ENCODE data around the gene MAP3K21. TPM values are rescaled to one million over a fixed set of nuclear protein-coding genes. Genes with fewer than 3 reads are reported as not detected.

Gene MAP3K21
- total RNA-seq, 1 donor from 2014 or later, result 11.0 TPM

DNA sequence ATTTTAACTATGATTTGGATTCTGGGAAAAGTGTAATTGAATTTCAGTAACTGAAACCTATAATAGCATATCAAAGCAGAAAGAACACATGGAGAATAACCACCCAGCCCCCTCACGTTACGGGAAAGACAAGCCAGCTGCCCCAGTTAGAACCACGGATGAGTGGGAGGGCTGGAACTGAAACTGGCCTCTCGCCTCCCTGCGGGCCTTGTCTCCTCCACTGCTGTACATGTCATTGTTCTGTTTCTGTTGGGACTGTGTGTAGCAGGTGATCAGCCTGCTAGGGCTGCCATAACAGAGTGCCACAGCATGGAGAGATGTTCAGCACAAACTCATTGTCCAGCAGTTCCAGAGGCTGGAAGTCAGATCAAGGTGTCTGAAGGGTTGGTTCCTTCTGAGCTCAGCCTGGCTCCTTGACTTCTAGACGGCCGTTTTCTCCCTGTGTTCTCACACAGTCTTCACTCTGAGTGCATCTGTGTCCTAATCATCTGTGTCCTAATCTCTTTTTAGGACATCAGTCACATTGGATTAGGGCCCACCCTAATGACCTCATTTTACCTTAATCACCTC lies 52.4 kb downstream of the MAP3K21 start:
- TF ChIP-seq, protein P1, sequence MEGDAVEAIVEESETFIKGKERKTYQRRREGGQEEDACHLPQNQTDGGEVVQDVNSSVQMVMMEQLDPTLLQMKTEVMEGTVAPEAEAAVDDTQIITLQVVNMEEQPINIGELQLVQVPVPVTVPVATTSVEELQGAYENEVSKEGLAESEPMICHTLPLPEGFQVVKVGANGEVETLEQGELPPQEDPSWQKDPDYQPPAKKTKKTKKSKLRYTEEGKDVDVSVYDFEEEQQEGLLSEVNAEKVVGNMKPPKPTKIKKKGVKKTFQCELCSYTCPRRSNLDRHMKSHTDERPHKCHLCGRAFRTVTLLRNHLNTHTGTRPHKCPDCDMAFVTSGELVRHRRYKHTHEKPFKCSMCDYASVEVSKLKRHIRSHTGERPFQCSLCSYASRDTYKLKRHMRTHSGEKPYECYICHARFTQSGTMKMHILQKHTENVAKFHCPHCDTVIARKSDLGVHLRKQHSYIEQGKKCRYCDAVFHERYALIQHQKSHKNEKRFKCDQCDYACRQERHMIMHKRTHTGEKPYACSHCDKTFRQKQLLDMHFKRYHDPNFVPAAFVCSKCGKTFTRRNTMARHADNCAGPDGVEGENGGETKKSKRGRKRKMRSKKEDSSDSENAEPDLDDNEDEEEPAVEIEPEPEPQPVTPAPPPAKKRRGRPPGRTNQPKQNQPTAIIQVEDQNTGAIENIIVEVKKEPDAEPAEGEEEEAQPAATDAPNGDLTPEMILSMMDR (conservative IDR thresholded peaks at IDR 0.05; ENCODE audit: low read depth, low read length), result no peak
- H3K4me3 ChIP-seq (ENCODE audit: low read depth, low read length), result no peak overlapping the region
- DNase-seq (ENCODE audit: low read depth), result no peak

DNA sequence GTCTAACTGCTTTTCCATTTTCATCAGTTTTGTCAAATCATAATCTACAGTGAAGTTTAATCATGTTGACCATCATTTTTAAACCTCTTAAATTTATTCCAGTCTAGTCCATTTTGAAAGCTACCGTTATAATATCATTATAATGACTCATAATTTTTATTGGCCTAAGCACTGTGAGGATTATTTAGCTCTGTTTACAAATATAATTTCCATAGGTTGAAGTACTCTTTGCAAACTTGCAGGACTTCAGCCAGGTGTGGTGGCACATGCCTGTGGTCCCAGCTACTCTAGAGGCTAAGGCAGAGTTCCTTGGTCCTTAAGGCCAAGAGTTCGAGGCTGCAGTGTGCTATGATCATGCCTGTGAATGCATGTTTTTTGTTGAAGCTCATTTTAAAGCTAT lies 54.3 kb downstream of the MAP3K21 start:
- H3K4me3 ChIP-seq (ENCODE audit: low read depth, low read length), result no peak overlapping the region
- DNase-seq (ENCODE audit: low read depth), result no peak
- TF ChIP-seq, protein P1 (conservative IDR thresholded peaks at IDR 0.05; ENCODE audit: low read depth, low read length), result no peak

DNA sequence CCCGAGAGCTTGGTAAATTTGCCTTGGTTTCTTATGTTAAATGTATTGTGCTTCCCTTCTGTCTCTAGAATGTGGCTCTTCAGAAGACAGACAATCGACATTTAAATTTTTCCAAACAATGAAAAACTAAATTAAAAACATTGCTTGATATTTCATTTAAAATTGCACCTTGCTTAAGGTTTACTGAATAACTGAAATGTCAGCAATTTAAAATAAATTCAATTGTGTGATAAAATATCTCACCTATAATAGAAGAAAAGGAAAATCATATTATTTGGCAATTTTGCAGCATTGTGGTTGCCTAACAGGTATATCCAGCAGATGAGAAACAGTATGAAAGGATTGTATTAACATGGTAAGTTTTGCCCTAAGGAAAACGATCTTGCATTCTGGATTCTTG lies 56.5 kb downstream of the MAP3K21 start:
- TF ChIP-seq, protein P1 (conservative IDR thresholded peaks at IDR 0.05; ENCODE audit: low read depth, low read length), result no peak
- DNase-seq (ENCODE audit: low read depth), result no peak
- no peak overlapping the region for H3K4me3 ChIP-seq (ENCODE audit: low read depth, low read length)

DNA sequence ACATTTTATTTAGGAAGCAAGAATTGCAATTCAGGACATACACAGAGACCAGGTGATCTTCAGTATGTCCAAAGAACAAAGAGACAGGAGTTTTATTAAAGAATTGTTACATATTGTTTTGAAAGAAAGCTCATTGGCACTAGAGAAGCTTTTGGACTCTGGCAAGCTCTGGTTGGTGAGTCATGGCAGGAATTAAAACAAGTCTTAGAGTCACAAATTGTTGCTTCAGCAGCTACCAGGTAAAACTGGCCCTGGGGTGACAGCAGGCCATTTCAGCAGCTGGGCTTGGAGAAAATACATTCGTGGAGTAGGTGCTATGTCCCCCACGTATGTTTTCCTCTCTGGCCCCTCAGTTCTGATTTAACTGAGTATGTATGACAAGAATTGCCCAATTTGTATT lies 58.8 kb downstream of the MAP3K21 start:
- H3K4me3 ChIP-seq (ENCODE audit: low read depth, low read length), result no peak overlapping the region
- DNase-seq (ENCODE audit: low read depth), result no peak
- TF ChIP-seq, protein P1 (conservative IDR thresholded peaks at IDR 0.05; ENCODE audit: low read depth, low read length), result no peak

DNA sequence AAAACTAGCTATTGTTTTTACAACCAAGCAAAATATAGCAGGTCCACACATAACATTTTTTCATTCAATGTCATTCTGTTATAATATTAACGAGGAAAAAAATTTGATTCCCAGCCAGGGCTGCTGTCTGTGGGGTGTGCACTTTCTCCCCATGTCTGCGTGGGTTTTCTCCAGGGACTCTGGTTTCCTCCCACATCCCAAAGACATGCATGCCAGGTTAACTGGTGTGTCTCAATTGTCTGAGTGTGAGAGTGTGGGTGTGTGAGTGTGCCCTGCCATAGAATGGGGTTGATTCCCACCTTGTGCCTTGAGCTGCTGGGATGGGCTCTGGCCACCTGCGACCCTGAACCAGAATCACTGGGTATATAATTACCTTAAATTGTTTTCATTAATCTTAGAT lies 60.1 kb downstream of the MAP3K21 start:
- DNase-seq (ENCODE audit: low read depth), result no peak
- TF ChIP-seq, protein P1 (conservative IDR thresholded peaks at IDR 0.05; ENCODE audit: low read depth, low read length), result no peak
- no peak overlapping the region for H3K4me3 ChIP-seq (ENCODE audit: low read depth, low read length)

DNA sequence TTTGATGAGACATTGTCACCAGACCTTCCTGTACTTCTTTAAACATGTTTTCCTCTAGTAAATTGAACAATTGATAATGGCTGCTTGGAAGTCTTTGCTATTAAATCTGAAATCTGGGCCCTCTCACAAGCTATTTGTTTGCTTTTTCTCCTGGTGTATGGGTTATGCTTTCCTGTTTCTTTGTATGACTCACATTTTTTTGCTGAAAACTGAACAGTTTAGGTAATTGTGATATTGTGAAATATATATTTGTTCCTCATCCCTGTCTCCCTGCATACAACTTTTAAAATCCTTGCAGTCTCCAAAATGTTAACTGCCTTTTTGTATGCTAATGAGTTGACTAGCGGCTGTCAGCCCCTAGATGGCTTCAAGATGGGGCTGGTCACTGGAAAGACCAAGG lies 61.6 kb downstream of the MAP3K21 start:
- no peak for DNase-seq (ENCODE audit: low read depth)
- TF ChIP-seq, protein P1 (conservative IDR thresholded peaks at IDR 0.05; ENCODE audit: low read depth, low read length), result no peak

DNA sequence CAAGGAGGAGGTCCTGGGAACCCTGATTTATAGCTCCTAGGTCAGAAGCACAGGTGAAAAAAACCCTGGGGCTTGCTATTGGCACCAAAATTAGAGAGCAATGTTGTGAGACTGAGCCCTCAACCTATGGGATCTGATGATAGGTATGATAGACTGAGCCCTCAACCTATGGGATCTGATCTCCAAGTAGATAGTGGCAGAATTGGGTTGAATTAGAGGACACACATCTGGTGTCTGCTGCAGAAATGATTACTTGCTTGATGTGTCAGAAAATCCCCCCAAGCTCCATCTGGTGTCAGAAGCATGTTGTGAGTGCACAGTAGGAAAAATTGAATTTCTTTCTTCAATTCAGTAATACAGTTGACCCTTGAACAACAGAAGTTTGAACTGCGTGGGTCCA lies 62.4 kb downstream of the MAP3K21 start:
- TF ChIP-seq, protein P1 (conservative IDR thresholded peaks at IDR 0.05; ENCODE audit: low read depth, low read length), result no peak
- no peak overlapping the region for H3K4me3 ChIP-seq (ENCODE audit: low read depth, low read length)
- no peak for DNase-seq (ENCODE audit: low read depth)

More for the DNA sequence above, 61.6 kb downstream of the MAP3K21 start:
- no peak overlapping the region for H3K4me3 ChIP-seq (ENCODE audit: low read depth, low read length)
